HFF-Myc (cell line): ENCODE results near the gene ARID5B.

Experiments
- DNase-seq: peaks from one replicate; pipeline ENCODE4 v3.0.0-alpha.2; 2011; ENCODE audit warnings: low read depth; ENCODE audit errors: extremely low read depth
- H3K4me3 ChIP-seq: replicated peaks from 2 replicates; pipeline ENCODE4 v1.5.1; 2011; ENCODE audit warnings: low read depth, mild to moderate bottlenecking, control low read depth, low read length
- TF ChIP-seq, protein P1 (sequence below): IDR thresholded peaks from 2 replicates; pipeline ENCODE4 v1.5.1; 2012; ENCODE audit warnings: mild to moderate bottlenecking, low read depth, low read length, control low read depth; ENCODE audit errors: missing control alignments

ARID5B gene

GRCh38 chr10:62058476-62058875, 157.0 kb downstream of the ARID5B start:
- DNase-seq, result no peak
- TF ChIP-seq, protein P1, sequence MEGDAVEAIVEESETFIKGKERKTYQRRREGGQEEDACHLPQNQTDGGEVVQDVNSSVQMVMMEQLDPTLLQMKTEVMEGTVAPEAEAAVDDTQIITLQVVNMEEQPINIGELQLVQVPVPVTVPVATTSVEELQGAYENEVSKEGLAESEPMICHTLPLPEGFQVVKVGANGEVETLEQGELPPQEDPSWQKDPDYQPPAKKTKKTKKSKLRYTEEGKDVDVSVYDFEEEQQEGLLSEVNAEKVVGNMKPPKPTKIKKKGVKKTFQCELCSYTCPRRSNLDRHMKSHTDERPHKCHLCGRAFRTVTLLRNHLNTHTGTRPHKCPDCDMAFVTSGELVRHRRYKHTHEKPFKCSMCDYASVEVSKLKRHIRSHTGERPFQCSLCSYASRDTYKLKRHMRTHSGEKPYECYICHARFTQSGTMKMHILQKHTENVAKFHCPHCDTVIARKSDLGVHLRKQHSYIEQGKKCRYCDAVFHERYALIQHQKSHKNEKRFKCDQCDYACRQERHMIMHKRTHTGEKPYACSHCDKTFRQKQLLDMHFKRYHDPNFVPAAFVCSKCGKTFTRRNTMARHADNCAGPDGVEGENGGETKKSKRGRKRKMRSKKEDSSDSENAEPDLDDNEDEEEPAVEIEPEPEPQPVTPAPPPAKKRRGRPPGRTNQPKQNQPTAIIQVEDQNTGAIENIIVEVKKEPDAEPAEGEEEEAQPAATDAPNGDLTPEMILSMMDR, result no peak
- no peak overlapping the region for H3K4me3 ChIP-seq

DNA sequence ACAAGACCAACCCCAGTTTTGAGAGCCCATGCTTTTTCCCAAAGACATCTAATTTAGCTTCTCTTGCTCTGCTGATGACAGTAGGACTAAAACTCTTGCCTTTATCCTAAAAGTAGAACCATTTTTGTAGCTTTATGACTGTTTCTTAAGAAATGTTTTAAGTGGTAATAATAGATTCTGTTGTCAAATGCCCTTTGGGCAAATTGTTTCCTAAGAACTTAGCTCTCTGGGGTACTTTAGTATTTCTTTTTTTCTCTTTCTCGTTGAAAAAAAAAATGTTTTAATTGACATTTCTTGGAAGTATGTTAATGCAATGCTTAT, 157.4 kb downstream of the ARID5B start:
- no peak overlapping the region for H3K4me3 ChIP-seq
- TF ChIP-seq, protein P1, result no peak
- DNase-seq, result no peak

DNA sequence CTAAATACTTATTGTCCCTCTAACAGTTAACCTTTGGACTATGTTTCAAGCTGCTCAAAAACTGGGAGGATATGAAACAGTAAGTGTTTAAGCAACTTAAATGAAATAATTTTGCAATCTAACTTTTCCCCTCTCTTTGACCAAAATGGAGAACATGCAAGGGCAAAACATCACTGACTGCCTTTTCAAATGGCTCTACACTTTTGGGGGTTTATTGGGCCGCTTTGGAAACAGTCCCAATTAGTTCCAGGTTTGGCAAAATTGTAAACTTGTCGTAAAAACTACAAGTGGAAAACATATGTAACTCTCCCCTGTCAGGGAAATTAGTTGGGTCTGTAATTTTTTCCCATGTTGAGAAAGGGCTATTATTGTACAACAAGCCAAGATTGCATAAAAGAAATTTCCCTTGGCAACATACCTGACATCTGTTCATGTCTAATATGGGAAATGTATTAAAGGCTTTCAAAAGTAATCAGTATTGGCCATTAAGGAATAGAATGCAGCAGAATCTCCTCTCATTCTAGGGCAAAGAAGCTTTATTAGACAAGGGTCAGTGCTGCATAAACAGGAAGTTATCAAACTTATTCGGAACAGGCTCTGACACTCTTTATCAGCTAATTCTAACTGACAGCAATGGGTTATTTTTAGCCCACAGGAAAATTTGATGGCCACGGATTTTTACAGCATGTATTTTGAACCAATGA, 157.9 kb downstream of the ARID5B start:
- peak; percentile 77 for DNase-seq
- TF ChIP-seq, protein P1, result no peak
- no peak overlapping the region for H3K4me3 ChIP-seq

GRCh38 chr10:62062028-62062427, 160.5 kb downstream of the ARID5B start:
- no peak overlapping the region for H3K4me3 ChIP-seq
- no peak for DNase-seq
- TF ChIP-seq, protein P1, result no peak

GRCh38 chr10:62062752-62063512, 161.4 kb downstream of the ARID5B start:
- no peak overlapping the region for H3K4me3 ChIP-seq
- TF ChIP-seq, protein P1, result no peak
- no peak for DNase-seq

DNA sequence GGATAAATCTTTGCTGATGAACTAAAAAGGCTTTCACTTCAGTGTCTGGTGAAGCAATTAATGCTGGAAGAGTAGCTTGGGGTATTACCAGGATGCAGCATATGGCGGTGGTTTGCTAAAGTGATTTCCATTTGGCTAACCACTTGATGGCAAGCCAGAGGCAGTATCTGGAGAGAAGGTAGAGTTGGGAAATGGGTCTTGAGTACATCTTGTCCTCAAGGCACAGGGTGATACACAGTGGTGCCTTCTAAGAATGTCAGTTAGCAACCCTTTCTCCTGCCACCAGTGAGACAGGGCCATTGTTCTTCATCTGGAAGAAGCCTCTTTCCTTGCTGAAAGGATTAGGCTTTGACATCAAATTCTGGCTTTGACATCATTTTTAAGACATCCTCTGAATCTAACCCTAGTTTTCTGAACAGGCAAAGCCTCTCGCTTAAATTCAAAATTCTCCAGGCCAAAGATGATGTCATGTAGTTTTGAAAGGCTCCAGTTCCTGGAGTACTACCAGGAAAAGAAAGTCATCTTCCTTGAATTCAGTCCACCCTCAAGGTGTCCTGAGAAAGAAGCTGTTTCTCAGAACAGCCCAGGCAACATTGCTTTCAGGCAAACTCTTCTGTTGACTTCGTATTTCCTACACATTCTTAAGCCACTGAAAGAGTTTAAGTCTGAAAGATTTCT, 162.4 kb downstream of the ARID5B start:
- no peak overlapping the region for H3K4me3 ChIP-seq
- TF ChIP-seq, protein P1, result no peak
- no peak for DNase-seq
